ENCODE measurements around the gene MAFF. TPM values are rescaled to one million over a fixed set of nuclear protein-coding genes. Genes with fewer than 3 reads are reported as not detected.

Gene MAFF
- total and polyA plus RNA-seq, 9 of the 15 experiments (the other 6 are each of a cell fraction or from before 2014, with no cell fraction given) = 0.51 to 8.0 (median 5.4) TPM

DNA sequence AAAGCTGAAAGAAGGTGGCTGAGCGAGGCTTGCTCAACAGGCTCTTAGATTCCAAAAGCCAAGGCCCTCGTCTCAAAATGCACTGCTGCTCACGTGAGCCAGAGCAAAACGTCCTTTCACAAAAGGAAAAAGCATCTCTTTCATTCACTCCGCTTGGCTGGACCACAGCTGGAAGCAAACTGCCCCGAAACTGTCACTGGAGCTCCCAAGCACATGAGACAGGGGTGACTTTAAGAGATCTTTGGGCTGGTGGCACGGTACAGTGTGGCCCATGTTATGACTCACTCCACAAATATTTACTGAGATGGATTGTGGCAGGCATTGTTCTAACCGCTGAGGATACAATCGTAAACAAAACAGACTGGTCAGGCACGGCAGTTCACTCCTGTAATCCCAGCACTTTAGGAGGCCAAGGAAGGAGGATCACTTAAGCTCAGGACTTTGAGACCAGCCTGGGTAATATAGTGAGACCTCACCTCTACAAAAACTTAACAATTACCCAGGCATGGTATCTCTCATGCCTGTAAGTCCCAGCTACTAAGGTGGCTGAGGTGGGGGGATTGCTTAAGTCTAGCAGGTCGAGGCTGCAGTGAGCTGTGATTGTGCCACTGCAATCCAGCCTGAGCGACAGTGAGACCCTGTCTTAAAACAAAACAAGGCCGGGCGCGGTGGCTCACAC lies 23.7 kb upstream of the MAFF start (continued):
- TF ChIP-seq KHSRP (IDR thresholded peaks at IDR 0.05) (no peak), ZFX (CRISPR knock-in tag; IDR thresholded peaks at IDR 0.05) (peak; percentile 23; the same call in 1 of the 2 replicates), NFATC3 (IDR thresholded peaks at IDR 0.05) (no peak), HIVEP1 (CRISPR knock-in tag; IDR thresholded peaks at IDR 0.05) (no peak), BCLAF1 (IDR thresholded peaks at IDR 0.05; ENCODE audit: borderline replicate concordance in 1 of 2, control insufficient read depth in 1 of 2, low read depth in 2 of 2, low read length in 1 of 2) (no peak), MLLT1 (IDR thresholded peaks at IDR 0.05) (0 out of 4 replicates have a peak, but pooled peaks of 1 of the 2 experiments have one; percentile 12), ARHGAP35 (IDR thresholded peaks at IDR 0.05; ENCODE audit: partially characterized antibody) (no peak), SMARCC2 (IDR thresholded peaks at IDR 0.05; ENCODE audit: low read depth) (0 out of 2 replicates have a peak, but pooled peaks have one; percentile 21), SMARCB1 (IDR thresholded peaks at IDR 0.05; ENCODE audit: insufficient read length, low read depth) (no peak), ZBTB8A (IDR thresholded peaks at IDR 0.05; ENCODE audit: partially characterized antibody) (no peak), RB1 (IDR thresholded peaks at IDR 0.05; ENCODE audit: low read depth) (no peak), NR0B1 (IDR thresholded peaks at IDR 0.05; ENCODE audit: partially characterized antibody) (no peak), CBX2 (IDR thresholded peaks at IDR 0.05; ENCODE audit: insufficient read depth, low read length, poor library complexity, severe bottlenecking) (no peak), ZNF586 (CRISPR knock-in tag; conservative IDR thresholded peaks at IDR 0.05) (no peak), JUN (IDR thresholded peaks at IDR 0.05; ENCODE audit: borderline replicate concordance, low read depth, low read length) (peak; percentile 77; the same call in 1 of the 2 replicates), JUN (CRISPR knock-in tag; IDR thresholded peaks at IDR 0.05; ENCODE audit: borderline replicate concordance) (no peak)
- TF ChIP-seq, protein P1, sequence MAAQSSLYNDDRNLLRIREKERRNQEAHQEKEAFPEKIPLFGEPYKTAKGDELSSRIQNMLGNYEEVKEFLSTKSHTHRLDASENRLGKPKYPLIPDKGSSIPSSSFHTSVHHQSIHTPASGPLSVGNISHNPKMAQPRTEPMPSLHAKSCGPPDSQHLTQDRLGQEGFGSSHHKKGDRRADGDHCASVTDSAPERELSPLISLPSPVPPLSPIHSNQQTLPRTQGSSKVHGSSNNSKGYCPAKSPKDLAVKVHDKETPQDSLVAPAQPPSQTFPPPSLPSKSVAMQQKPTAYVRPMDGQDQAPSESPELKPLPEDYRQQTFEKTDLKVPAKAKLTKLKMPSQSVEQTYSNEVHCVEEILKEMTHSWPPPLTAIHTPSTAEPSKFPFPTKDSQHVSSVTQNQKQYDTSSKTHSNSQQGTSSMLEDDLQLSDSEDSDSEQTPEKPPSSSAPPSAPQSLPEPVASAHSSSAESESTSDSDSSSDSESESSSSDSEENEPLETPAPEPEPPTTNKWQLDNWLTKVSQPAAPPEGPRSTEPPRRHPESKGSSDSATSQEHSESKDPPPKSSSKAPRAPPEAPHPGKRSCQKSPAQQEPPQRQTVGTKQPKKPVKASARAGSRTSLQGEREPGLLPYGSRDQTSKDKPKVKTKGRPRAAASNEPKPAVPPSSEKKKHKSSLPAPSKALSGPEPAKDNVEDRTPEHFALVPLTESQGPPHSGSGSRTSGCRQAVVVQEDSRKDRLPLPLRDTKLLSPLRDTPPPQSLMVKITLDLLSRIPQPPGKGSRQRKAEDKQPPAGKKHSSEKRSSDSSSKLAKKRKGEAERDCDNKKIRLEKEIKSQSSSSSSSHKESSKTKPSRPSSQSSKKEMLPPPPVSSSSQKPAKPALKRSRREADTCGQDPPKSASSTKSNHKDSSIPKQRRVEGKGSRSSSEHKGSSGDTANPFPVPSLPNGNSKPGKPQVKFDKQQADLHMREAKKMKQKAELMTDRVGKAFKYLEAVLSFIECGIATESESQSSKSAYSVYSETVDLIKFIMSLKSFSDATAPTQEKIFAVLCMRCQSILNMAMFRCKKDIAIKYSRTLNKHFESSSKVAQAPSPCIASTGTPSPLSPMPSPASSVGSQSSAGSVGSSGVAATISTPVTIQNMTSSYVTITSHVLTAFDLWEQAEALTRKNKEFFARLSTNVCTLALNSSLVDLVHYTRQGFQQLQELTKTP (IDR thresholded peaks at IDR 0.05; ENCODE audit: low read depth in 1 of 2, partially characterized antibody in 2 of 2) = no peak
